ENCODE measurements around the gene RABGAP1L.

DNA sequence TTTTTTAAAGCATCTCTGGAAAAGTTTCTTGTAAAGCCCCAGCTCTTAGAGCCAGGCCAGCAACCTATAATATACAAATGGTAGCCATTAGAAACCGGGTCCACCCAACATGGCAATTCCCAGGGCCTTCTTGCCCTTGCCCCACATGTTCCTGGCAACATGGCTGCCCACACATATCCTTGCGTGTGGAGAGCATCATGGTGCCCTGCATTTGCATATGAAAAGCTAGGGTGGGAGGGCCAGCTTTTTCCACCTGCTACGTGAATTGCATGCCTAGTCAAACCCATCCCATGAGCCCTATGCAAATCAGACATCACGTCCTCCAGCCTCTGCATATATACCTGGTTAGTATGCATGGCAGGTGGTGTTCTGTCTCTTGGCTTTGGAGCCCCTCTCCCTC, 88.2 kb downstream of the RABGAP1L start:
- TF ChIP-seq, protein P1, sequence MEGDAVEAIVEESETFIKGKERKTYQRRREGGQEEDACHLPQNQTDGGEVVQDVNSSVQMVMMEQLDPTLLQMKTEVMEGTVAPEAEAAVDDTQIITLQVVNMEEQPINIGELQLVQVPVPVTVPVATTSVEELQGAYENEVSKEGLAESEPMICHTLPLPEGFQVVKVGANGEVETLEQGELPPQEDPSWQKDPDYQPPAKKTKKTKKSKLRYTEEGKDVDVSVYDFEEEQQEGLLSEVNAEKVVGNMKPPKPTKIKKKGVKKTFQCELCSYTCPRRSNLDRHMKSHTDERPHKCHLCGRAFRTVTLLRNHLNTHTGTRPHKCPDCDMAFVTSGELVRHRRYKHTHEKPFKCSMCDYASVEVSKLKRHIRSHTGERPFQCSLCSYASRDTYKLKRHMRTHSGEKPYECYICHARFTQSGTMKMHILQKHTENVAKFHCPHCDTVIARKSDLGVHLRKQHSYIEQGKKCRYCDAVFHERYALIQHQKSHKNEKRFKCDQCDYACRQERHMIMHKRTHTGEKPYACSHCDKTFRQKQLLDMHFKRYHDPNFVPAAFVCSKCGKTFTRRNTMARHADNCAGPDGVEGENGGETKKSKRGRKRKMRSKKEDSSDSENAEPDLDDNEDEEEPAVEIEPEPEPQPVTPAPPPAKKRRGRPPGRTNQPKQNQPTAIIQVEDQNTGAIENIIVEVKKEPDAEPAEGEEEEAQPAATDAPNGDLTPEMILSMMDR (conservative IDR thresholded peaks at IDR 0.05): no peak
- TF ChIP-seq EZH2 (IDR thresholded peaks at IDR 0.05; ENCODE audit: low read depth): no peak
